HFFc6 (cell line): ENCODE results near the gene PLCD4. TPM values are rescaled to one million over a fixed set of nuclear protein-coding genes. Genes with fewer than 3 reads are reported as not detected.
A peak's percentile ranks its signal among the peaks of the same experiment; 100 is the strongest.

ENCODE experiments used
- DNase-seq: peaks from one replicate; pipeline ENCODE4 v3.0.0-alpha.2; 2018
- H3K27ac Mint-ChIP-seq: 2 replicates; pipeline ENCODE4 v1.8.0; 2020; ENCODE audit warnings: mild to moderate bottlenecking, mixed read lengths
- H3K27me3 Mint-ChIP-seq: 2 replicates; pipeline ENCODE4 v1.8.0; 2021; ENCODE audit warnings: mild to moderate bottlenecking, moderate library complexity, mixed read lengths; ENCODE audit not compliant: insufficient read depth
- H3K36me3 Mint-ChIP-seq: 2 replicates; pipeline ENCODE4 v1.8.0; 2021; ENCODE audit warnings: low read depth, mixed read lengths
- H3K4me1 Mint-ChIP-seq: 2 replicates; pipeline ENCODE4 v1.8.0; 2020; ENCODE audit warnings: low read depth, mixed read lengths
- H3K4me3 Mint-ChIP-seq: 2 replicates; pipeline ENCODE4 v1.8.0; 2020; ENCODE audit warnings: mild to moderate bottlenecking, moderate library complexity, mixed read lengths
- H3K9me3 Mint-ChIP-seq: 2 replicates; pipeline ENCODE4 v1.8.0; 2020; ENCODE audit warnings: mild to moderate bottlenecking, mixed read lengths
- CTCF ChIP-seq: fragments of 200-600 bp; sonication (generic); IDR thresholded peaks from 2 replicates; pipeline ENCODE4 v1.5.0; 2021; ENCODE audit warnings: antibody characterized with exemption, mild to moderate bottlenecking
- total RNA-seq, 6 experiments: library from RNA; stranded (reverse); fragmentation: NEBNext Ultra II Directional; extraction: Animal tissue kit (Norgen Biotek cat#: 25700); gene quantifications; 2 replicates in 1 of 6; 3 replicates in 5 of 6; pipeline ENCODE4 v1.2.3, GENCODE V29; 2021

PLCD4 gene
- total RNA-seq, 6 experiments from 2014 or later, result 0.61 to 1.3 (median 0.83) TPM

GRCh38 chr2:218585541-218585940, 22.2 kb upstream of the PLCD4 start:
- Mint-ChIP-seq H3K9me3 (no peaks in the 10 kb centered on the region), H3K4me3 (no peak overlapping the region), H3K27me3 (no peaks in the 10 kb centered on the region), H3K4me1 (peaks cover 29% of the 10 kb centered on the region), H3K27ac (no peak overlapping the region), H3K36me3 (peaks cover 19% of the 10 kb centered on the region; the same call in 1 of the 2 replicates)
- DNase-seq, result no peak
- TF ChIP-seq CTCF, result no peak

- peaks cover 29% of the 10 kb centered on the region for H3K4me1 Mint-ChIP-seq
- H3K4me3 Mint-ChIP-seq, result no peak overlapping the region
- DNase-seq, result peak; percentile 23
- no peaks in the 10 kb centered on the region for H3K36me3 Mint-ChIP-seq
- H3K27me3 Mint-ChIP-seq, result peaks cover 8% of the 10 kb centered on the region
- no peak for TF ChIP-seq CTCF
- H3K9me3 Mint-ChIP-seq, result no peaks in the 10 kb centered on the region
- H3K27ac Mint-ChIP-seq, result no peak overlapping the region; the same call in 1 of the 2 replicates
These were observed 2.3 kb upstream of the PLCD4 start for GRCh38 chr2:218605432-218605831.

- no peak for DNase-seq
- H3K4me1 Mint-ChIP-seq, result no peaks in the 10 kb centered on the region
- no peak overlapping the region for H3K27ac Mint-ChIP-seq
- H3K36me3 Mint-ChIP-seq, result no peaks in the 10 kb centered on the region
- no peak for TF ChIP-seq CTCF
- peaks cover 11% of the 10 kb centered on the region for H3K27me3 Mint-ChIP-seq
- H3K9me3 Mint-ChIP-seq, result no peaks in the 10 kb centered on the region
- H3K4me3 Mint-ChIP-seq, result no peak overlapping the region
These were observed 8.2 kb downstream of the PLCD4 start for GRCh38 chr2:218615868-218616315.

DNA sequence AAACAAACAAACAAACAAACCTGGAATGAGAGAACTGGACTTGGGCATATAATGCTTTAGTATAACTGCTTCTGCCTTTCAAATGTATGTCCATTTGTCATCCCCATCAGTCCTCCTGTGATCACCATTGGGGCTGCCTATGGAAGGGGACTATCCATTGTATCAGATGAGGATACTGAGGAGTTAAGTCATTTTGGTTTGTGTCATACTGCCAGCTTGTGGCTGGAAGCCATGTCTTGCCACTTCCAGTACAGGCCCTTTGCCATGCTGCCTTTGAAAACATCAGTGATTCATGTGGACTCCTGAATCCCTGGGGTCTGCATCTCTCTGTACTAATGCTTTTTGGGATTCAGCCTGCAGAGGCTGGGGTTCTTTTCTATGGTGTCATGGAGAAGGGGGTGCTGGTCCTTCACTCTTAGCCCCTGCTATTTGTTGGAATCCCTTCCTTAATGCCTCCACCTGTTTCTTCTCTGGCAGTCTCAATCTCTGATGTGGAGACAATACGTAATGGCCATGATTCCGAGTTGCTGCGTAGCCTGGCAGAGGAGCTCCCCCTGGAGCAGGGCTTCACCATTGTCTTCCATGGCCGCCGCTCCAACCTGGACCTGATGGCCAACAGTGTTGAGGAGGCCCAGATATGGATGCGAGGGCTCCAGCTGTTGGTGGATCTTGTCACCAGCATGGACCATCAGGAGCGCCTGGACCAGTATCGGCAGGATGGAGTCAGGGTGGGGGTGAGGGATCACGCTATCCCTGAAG, 10.6 kb downstream of the PLCD4 start:
- no peaks in the 10 kb centered on the region; the same call in 1 of the 2 replicates for H3K27me3 Mint-ChIP-seq
- DNase-seq, result peak; percentile 9
- no peak overlapping the region for H3K4me3 Mint-ChIP-seq
- no peak overlapping the region for H3K27ac Mint-ChIP-seq
- no peak for TF ChIP-seq CTCF
- peaks cover 11% of the 10 kb centered on the region; the same call in 1 of the 2 replicates for H3K4me1 Mint-ChIP-seq
- H3K36me3 Mint-ChIP-seq, result no peaks in the 10 kb centered on the region
- H3K9me3 Mint-ChIP-seq, result no peaks in the 10 kb centered on the region

GRCh38 chr2:218621007-218621406, 13.3 kb downstream of the PLCD4 start:
- Mint-ChIP-seq H3K36me3 (no peaks in the 10 kb centered on the region), H3K27ac (no peak overlapping the region), H3K4me1 (peaks cover 12% of the 10 kb centered on the region; the same call in 1 of the 2 replicates), H3K9me3 (no peaks in the 10 kb centered on the region), H3K27me3 (no peaks in the 10 kb centered on the region), H3K4me3 (no peak overlapping the region)
- no peak for DNase-seq
- TF ChIP-seq CTCF, result no peak
